Measurements from ENCODE around the gene PRR32.
"Not testable (repeated sequence)": the region's sequence is repeated elsewhere in the genome, so short reads cannot be mapped to it uniquely, and the experiment has no call there.

Gene PRR32, protein sequence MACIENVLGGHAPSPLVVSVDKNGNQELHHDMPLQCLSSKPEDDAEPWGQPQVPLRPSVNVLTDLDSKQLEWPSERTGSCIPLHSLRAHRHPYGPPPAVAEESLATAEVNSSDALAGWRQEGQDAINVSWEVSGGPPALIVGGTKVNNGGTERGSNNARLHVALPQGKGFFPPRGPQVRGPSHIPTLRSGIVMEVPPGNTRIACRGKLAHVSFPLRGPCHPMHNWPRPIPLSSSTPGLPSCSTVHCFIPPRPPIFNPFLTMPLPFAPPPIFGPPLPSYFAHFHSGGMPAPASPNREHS

DNA sequence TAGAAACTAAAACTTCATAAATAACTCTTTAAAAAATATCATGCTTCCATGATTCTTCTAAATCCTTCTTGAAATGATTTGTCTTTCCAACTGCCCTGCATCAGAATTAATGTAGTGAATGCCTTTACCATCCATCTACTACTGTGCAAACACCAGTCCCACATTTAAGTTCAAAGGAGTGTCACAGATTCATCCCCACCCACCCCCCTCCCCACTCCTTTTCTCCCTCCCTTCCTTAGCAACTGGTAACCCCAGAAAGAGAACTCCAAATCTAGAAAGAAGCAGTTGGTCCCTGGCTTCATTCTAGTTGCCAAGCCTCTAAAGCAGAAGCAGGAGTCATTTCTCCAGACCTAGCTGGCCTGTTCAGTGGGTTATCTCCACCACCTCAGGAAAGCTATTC lies at the start of gene PRR32:
Gene PRR32, plus strand, starts transcription at position 301 of the 400 bp plus-strand sequence. CDS start 115 bp downstream, outside the sequence.
- in situ Hi-C loops (cut with HindIII; ENCODE audit: low sequenced_read_pairs) = no loop called here

DNA sequence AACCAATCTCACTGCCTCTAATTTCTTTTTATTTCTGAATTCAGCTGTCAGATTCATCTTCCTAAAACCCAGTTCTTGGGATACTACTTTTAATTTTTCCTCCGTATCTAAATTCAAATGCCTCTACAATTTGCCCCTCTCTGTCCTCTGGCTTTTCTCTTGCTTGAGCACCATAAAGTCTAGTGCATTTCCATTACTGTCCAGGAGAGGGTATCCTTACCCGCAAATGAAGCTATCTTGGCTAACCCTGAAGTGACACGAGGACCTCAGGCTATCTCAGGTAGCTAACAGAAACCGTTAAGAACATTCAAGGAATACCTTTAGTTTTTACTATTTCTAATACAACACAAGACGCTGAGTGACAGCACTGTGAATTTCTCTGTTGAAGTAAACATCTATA lies 49.4 kb upstream of the PRR32 start:
- in situ Hi-C loops (cut with HindIII; ENCODE audit: low sequenced_read_pairs) = no loop called here

DNA sequence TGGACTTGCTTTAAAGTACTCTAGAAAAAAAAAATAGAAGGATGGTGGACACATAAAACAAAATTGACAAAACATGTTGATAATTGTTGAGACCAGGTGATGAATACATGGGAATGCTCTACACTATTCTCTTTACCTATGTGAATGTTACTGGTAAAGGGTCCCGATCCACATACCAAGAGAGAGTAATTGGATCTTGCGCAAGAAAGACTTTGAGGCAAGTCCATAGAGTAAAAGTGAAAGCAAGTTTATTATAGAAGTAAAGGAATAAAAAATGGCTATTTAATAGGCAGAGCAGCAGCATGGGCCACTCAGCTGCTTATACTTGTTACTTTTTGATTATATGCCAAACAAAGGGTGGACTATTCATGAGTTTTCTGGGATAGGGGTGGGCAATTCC lies 34.0 kb upstream of the PRR32 start:
- in situ Hi-C loops (cut with HindIII; ENCODE audit: low sequenced_read_pairs) = no loop called here

DNA sequence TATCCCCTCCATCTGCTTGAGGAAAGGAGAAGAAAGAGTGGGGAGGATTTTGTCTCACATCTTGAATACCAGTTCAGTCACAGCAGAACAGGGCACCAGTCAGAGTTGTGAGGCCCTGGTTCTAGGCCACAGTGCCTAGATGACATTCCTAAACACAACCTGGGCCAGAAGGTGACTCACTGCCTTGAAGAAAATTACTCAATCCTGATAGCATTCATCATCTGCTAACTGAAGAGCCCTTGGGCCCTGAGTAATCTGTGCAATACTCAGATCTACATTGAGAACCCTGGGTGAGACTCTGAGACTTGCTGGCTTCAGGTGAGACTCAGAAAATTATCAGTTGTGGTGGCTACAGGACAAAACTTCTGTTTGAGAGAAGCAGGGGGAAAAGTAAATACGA lies 20.5 kb upstream of the PRR32 start:
- in situ Hi-C loops (cut with HindIII; ENCODE audit: low sequenced_read_pairs) = no loop called here

DNA sequence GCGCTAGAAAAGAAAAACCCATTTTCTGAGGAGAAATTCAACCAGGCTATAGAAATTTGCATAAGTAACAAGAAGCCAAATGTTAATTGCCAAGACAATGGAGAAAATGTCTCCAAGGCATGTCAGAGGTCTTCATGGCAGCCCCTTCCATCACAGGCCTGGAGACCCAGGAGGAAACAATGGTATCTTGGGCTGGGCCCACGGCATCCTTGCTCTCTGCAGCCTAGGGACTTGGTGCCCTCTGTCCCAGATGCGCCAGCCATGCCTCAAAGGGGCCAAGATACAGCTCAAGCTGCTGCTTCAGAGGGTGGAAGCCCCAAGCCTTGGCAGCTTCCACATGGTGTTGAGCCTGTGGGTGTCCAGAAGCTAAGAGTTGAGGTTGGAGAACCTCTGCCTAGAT lies 12.7 kb upstream of the PRR32 start:
- in situ Hi-C loops (cut with HindIII; ENCODE audit: low sequenced_read_pairs) = not testable (repeated sequence)

DNA sequence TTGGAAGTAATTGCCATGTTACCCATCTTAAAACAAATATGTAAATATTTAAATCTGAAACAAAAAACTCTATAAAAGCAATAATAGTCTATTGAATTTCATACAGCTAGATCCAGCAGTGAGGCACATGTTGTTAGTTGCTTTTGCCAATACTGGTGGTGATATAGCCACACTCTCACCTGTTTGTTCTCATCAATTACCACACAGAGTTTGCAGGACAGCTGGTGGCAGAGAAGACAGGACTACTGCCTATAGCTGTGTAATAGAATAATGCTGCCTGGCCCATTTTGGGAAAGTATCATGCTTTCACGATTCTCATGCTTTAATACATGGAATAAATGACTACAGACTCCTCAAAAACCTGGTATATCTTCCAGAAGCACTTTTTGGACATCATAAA lies 3.7 kb upstream of the PRR32 start:
- in situ Hi-C loops (cut with HindIII; ENCODE audit: low sequenced_read_pairs) = no loop called here

DNA sequence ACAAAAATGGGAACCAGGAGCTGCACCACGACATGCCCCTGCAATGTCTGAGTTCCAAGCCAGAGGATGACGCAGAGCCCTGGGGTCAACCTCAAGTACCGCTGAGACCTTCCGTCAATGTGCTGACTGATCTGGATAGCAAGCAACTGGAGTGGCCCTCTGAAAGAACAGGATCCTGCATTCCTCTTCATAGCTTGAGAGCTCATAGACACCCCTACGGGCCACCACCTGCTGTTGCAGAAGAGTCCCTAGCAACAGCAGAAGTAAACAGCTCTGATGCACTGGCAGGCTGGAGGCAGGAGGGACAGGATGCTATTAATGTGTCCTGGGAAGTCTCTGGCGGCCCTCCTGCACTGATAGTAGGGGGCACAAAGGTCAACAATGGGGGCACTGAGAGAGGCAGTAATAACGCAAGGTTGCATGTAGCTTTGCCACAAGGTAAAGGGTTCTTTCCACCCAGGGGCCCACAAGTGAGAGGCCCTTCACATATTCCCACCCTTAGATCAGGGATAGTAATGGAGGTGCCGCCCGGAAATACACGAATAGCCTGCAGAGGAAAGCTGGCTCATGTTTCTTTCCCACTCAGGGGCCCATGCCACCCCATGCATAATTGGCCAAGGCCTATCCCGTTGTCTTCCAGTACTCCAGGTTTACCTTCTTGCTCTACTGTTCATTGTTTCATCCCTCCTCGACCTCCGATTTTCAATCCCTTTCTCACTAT lies 1.3 kb downstream of the PRR32 start:
- in situ Hi-C loops (cut with HindIII; ENCODE audit: low sequenced_read_pairs) = no loop called here

DNA sequence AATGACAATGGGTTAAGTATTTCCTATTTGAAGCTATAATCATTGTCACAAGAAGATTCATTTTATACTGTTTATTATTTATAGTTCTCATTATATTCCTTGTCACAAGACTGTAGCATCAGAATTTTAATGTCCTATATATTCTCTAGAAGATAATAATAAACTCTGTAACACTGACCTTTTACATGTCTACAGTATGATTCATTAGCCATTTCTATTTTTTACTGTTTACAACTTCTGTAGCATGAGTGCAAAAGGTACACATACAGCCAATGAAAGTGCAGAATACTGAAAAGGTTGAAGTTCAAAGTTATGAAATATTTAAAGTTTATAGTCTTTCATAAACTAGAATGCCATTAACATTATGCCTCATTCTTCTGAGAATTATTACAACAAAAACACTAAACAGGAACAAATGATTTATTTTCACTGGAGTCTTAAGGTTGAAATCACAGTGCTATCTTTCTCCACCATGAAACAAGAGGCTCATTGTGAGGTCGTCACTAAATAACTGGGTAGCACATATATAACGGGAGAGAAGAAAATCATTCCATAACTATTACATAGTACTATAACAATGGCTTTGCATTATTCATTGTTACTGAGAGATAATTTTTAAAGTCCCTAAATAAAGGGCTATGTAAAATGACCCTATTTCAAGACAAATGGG lies 4.9 kb downstream of the PRR32 start:
- in situ Hi-C loops (cut with HindIII; ENCODE audit: low sequenced_read_pairs) = no loop called here

DNA sequence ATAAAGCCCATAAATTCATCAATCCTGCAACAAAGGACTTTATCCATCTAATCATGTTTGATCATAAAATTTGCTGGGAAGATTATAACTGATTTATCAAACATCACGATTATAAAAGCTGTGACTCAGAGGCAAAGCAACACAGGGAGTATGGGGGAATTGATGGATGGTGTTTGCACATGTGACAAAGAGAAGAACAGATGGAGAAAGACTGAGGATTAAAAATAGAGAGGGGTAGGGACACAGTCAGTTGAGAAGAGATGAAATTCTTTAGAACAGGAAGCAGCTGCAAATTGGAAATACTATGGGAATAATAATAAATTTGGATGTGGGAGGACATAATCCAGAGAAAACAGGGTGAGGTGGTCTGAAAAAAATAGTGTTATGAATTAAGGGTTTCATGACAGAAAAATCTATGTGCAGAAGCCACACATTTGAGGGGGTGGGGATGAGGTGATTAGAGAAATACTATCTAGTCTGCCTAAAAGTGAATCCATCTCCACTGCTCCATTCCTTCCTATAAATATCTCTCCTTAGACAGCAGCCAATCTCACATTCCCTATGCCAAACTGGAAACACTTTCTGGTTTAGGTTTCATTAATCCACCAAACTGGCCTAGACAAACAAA lies 6.2 kb downstream of the PRR32 start:
- in situ Hi-C loops (cut with HindIII; ENCODE audit: low sequenced_read_pairs) = no loop called here

DNA sequence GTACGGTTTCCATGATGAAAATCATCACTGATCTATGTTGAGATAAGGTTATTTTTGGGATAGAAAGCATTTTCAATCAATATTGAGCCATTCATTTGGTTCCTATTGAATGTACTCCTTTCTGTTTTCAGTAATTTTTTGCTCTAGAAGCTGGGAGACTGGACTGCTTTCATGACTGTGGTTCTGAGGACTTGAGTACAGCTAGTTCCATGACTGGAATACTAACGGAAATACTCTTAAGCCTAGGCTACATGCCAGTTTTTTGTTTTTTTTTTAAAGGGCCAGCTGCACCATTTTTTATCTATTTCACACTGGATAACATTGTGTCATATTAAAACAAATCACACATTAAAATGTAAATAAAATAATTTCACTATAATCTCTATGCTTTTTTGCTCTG lies 16.7 kb downstream of the PRR32 start:
- in situ Hi-C loops (cut with HindIII; ENCODE audit: low sequenced_read_pairs) = no loop called here

DNA sequence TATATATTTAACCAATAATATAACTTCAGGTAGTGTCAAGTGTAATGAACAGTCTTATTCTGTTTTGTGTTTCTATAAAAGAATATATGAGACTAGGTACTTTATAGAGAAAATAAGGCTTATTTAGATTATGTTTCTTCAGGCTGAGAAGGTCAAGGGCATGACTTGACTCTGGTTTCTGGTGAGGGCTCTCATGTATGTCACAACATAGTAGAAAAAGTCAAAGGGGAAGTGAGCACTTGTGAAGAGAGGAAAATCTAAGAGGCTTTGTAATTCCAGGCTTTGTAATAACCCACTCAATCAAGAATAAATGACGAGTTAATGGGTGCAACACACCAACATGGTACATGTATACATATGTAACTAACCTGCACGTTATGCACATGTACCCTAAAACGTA lies 27.6 kb downstream of the PRR32 start:
- in situ Hi-C loops (cut with HindIII; ENCODE audit: low sequenced_read_pairs) = no loop called here

DNA sequence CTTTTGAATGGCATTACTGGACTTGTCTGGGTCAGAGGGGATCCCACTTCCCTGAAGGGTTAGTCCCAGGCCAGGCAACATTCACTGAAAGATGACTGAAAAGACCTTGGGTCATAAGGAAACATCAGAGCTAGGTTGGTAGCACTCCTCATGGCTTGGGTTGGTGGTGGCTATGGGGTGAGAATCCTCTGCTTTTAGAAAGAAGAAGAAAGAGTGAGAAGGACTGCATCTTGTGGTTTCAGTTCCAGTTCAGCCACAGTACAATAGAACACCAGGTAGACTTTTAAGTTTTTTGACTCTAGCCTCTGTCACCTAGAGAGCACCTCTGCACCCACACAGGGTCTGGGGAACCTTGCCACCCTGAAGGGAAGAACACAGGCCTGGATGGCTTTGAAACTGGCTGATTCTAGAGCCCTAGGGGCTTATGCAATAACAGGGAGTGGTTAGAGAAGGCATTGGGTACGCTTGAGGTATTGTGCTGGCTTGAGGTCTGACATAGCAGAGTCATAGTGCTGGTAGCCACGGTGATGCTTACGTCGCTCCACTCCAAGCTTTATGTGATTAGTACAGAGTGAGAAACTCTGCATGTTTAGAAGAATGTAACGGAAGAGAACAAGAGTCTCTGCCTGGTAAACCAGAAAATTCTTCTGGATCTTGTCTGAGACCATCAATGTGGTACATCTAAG lies 36.5 kb downstream of the PRR32 start:
- in situ Hi-C loops (cut with HindIII; ENCODE audit: low sequenced_read_pairs) = no loop called here

All from DLD1 (cell line).